ENCODE results near the gene ENTPD6.

Gene ENTPD6

DNA sequence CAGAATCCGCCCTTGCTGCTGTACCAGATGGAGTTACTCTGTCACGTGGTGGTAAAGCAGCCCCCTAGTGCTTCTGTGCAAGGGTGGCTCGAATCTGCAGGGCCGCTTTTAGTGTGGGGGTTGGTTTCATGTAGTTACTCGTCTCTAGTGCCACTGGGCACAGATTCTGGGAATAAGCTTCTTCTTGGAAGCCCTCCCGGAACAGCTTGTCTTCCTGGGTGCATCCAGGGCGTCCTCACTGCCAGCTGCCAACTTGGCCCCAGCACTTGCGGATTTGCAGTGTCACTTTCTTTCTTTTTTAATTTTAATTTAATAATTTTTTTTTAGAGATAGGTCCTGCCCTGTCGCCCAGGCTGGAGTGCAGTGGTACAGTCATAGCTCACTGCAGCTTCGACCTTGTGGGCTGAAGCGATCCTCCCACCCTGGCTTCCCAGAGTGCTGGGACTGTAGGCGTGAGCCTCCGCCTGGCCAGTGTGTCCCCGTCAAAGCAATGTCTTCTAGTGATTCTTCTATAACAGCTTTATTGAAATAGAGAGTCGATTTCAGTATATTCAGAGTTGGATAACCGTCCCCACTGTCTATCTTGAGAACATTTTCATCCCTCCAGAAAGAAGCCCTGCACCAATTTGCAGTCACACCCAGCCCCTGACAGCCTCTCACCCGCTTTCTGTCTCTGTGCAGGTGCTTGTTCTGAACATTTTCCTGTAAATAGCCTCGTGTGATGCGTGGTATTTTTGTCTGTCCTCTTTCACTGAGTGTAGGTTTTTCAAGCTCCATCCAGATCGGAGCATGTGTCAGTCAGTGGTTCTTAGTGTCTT lies 78.2 kb downstream of the ENTPD6 start:
- no peak for TF ChIP-seq CEBPB (IDR thresholded peaks at IDR 0.05)
- no peak for TF ChIP-seq MAX (IDR thresholded peaks at IDR 0.05)
- TF ChIP-seq TCF12 (IDR thresholded peaks at IDR 0.05; ENCODE audit: low read depth): no peak
- TF ChIP-seq NFIC (IDR thresholded peaks at IDR 0.05): no peak
- no peak for TF ChIP-seq EP300 (IDR thresholded peaks at IDR 0.05; ENCODE audit: borderline replicate concordance)
- TF ChIP-seq, protein P1, sequence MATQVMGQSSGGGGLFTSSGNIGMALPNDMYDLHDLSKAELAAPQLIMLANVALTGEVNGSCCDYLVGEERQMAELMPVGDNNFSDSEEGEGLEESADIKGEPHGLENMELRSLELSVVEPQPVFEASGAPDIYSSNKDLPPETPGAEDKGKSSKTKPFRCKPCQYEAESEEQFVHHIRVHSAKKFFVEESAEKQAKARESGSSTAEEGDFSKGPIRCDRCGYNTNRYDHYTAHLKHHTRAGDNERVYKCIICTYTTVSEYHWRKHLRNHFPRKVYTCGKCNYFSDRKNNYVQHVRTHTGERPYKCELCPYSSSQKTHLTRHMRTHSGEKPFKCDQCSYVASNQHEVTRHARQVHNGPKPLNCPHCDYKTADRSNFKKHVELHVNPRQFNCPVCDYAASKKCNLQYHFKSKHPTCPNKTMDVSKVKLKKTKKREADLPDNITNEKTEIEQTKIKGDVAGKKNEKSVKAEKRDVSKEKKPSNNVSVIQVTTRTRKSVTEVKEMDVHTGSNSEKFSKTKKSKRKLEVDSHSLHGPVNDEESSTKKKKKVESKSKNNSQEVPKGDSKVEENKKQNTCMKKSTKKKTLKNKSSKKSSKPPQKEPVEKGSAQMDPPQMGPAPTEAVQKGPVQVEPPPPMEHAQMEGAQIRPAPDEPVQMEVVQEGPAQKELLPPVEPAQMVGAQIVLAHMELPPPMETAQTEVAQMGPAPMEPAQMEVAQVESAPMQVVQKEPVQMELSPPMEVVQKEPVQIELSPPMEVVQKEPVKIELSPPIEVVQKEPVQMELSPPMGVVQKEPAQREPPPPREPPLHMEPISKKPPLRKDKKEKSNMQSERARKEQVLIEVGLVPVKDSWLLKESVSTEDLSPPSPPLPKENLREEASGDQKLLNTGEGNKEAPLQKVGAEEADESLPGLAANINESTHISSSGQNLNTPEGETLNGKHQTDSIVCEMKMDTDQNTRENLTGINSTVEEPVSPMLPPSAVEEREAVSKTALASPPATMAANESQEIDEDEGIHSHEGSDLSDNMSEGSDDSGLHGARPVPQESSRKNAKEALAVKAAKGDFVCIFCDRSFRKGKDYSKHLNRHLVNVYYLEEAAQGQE (IDR thresholded peaks at IDR 0.05; ENCODE audit: low read depth): no peak
- no peak for TF ChIP-seq ZBTB7A (IDR thresholded peaks at IDR 0.05; ENCODE audit: low read depth)
- no peak for TF ChIP-seq FOXM1 (IDR thresholded peaks at IDR 0.05; ENCODE audit: borderline replicate concordance, low read depth)
- TF ChIP-seq, protein P2, sequence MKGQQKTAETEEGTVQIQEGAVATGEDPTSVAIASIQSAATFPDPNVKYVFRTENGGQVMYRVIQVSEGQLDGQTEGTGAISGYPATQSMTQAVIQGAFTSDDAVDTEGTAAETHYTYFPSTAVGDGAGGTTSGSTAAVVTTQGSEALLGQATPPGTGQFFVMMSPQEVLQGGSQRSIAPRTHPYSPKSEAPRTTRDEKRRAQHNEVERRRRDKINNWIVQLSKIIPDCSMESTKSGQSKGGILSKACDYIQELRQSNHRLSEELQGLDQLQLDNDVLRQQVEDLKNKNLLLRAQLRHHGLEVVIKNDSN (IDR thresholded peaks at IDR 0.05): no peak
- no peak for TF ChIP-seq EGR1 (IDR thresholded peaks at IDR 0.05)
- no peak for TF ChIP-seq CREB1 (IDR thresholded peaks at IDR 0.05; ENCODE audit: low read depth)

GRCh38 chr20:25274481-25274880 lies 79.0 kb downstream of the ENTPD6 start:
- no peak for TF ChIP-seq CEBPB (IDR thresholded peaks at IDR 0.05)
- no peak for TF ChIP-seq EP300 (IDR thresholded peaks at IDR 0.05; ENCODE audit: borderline replicate concordance)
- TF ChIP-seq, protein P2 (IDR thresholded peaks at IDR 0.05): no peak
- no peak for TF ChIP-seq YY1 (IDR thresholded peaks at IDR 0.05; ENCODE audit: low read depth)
- TF ChIP-seq RAD21 (IDR thresholded peaks at IDR 0.05; ENCODE audit: low read depth): no peak
- TF ChIP-seq CREB1 (IDR thresholded peaks at IDR 0.05; ENCODE audit: low read depth): no peak
- no peak for TF ChIP-seq NFIC (IDR thresholded peaks at IDR 0.05)
- TF ChIP-seq ZBTB7A (IDR thresholded peaks at IDR 0.05; ENCODE audit: low read depth): no peak
- no peak for TF ChIP-seq TCF12 (IDR thresholded peaks at IDR 0.05; ENCODE audit: low read depth)
- TF ChIP-seq TAF1 (IDR thresholded peaks at IDR 0.05; ENCODE audit: low read depth): no peak
- no peak for TF ChIP-seq EGR1 (IDR thresholded peaks at IDR 0.05)
- TF ChIP-seq FOXM1 (IDR thresholded peaks at IDR 0.05; ENCODE audit: borderline replicate concordance, low read depth): no peak
- TF ChIP-seq, protein P1 (IDR thresholded peaks at IDR 0.05; ENCODE audit: low read depth): no peak
- TF ChIP-seq TEAD4 (IDR thresholded peaks at IDR 0.05): no peak
- TF ChIP-seq MAX (IDR thresholded peaks at IDR 0.05): no peak

DNA sequence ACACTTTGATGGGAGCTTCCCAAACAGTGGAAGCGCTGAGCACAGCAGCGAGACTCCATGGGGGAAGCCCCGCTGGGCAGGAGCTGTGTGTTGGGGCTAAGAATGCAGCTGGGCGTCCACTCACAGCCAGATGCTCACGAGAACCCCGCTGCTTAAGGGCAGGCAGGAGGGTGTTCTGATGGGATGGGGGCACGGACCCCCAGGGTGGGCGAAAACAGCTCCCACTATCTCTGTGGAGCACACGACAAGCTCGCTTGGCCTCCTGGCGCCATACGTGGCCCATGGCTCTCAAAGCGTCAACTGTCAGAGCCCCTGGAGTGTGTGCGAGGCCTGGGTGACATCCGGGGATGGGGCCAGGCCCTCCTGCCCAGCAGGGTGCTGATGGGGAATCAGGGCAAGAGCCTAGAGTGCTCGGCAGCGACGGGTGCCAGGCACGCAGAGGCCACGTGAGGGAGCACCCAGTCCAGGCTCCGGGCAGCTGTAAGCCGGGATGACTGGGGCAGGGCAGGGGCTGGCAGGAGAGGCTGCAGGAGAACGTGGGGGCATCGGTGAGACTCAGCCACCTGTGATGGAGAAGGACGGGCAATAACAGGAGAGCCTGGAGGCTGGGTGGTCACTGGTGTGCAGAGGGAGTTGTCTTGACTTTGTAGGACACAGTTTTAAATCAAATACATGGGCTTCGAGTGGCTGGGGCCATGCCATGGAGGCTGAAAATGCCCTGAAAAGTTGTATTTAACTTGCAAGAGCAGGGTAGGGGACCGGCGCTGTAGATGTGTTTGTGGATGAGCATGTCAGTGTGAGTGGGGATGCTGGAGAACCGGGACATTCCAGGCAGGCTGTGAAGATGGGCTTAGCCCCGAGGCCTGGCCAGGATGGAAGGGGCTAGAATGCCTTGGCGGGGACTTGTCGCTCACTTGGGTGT lies 79.6 kb downstream of the ENTPD6 start:
- TF ChIP-seq TEAD4 (IDR thresholded peaks at IDR 0.05): no peak
- no peak for TF ChIP-seq CEBPB (IDR thresholded peaks at IDR 0.05)
- no peak for TF ChIP-seq FOXM1 (IDR thresholded peaks at IDR 0.05; ENCODE audit: borderline replicate concordance, low read depth)
- TF ChIP-seq TCF12 (IDR thresholded peaks at IDR 0.05; ENCODE audit: low read depth): no peak
- TF ChIP-seq YY1 (IDR thresholded peaks at IDR 0.05; ENCODE audit: low read depth): no peak

GRCh38 chr20:25275813-25276532 lies 80.5 kb downstream of the ENTPD6 start:
- TF ChIP-seq EP300 (IDR thresholded peaks at IDR 0.05; ENCODE audit: borderline replicate concordance) (no peak), YY1 (IDR thresholded peaks at IDR 0.05; ENCODE audit: low read depth) (no peak)
